GM19023 (cell line): ENCODE measurements around the gene LAMA3.

ENCODE experiments used
- ATAC-seq: cut with Tn5 transposase; IDR thresholded peaks from one replicate; pipeline ENCODE4 v1.9.1; 2021; ENCODE audit warnings: mild to moderate bottlenecking, moderate library complexity; ENCODE audit not compliant: unreplicated experiment

LAMA3 gene

DNA sequence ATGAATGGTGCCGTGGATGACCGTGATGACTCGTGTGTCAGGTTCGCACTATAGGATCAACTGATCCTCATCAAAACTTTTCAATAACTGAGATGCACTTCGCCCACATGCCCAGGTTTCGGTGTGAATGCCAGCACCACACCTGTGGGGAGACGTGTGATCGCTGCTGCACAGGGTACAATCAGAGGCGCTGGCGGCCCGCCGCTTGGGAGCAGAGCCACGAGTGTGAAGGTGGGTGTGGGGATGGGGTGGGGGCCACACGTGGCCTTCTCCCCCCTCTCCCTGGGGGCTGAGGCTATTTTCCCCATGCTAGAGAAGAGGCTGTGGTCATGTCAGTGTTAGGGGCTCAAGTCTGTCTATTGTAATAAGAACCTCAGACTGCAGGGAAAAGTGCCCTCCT, 69.0 kb downstream of the LAMA3 start:
- no peak for ATAC-seq

DNA sequence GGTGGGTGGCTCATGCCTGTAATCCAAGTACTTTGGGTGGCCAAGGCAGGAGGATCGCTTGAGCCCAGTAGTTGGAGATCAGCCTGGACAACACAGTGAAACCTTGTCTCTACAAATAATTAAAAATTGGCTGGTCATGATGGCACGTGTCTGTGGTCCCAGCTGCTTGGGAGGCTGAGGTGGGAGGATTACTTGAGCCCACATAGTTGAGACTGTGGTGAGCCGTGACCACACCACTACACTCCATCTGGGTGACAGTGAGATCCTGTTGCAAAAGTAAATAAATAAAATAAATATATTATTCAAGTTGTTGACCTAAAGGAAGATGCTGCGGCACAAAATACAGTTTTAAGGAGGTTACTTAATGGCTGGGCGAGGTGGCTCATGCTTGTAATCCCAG, 72.7 kb downstream of the LAMA3 start:
- no peak for ATAC-seq

DNA sequence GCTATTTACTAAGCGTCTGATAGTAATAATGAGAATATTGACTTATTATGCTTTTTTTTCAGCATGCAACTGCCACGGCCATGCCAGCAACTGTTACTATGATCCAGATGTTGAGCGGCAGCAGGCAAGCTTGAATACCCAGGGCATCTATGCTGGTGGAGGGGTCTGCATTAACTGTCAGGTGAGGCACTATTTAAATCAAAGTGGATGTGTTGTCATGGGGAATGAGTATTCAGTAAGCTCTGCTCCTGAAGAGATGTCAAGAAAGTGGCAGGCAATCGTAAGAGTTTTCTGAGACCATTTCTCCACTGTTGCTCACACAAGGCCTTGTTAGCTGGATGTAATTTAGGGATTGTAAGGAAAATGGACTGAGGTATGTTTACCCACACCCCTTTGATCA, 74.1 kb downstream of the LAMA3 start:
- no peak for ATAC-seq

DNA sequence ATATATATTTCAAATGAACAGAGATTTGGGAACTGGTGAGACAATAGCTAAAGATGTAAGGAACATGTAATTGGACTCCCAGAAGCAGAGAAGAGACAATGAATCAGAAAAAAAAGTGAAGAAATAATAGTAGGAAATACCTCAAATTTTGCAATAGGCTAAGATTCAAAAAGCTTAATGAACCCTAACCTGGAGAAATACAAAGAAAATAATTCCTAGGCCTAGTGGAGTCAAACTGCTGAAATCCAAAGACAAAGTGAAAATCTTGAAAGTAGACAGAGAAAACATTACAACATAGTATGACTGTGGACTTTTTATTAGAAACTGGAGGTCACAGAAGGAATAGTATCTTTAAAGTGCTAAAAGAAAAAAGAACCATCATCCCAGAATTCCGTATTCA, 76.7 kb downstream of the LAMA3 start:
- no peak for ATAC-seq

DNA sequence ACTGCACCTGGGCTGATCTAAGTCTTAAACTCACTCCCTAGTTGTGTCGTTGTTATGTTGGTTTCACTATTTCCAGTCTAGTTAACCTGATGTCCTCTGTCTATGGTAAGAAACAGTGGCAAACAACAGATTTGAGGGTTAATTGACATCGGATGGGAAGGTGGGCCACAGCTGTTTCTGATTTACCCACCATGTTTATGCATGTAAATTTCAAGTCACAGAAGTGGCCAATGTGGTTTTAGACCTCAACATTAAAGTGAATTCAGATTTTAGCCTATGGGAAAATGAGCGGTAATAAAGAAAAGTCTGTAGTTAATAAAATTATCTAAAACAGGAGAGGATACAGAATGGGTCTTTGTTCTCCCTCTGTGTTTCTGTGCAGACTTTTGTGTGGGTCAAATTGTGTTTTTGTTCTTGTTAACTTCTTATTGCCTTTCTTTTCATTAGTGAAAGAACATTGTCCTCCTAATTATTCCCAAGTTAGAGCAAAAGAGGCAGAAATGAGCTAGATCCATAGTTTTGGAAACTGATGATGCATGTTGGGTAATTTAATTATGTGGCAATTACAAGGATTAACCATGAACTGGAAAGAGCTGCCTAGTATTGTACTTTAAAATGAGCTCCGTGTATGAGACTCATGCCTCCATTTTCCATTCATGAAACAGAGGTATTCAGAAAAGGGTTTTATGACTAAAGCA, 83.2 kb downstream of the LAMA3 start:
- ATAC-seq, result no peak

DNA sequence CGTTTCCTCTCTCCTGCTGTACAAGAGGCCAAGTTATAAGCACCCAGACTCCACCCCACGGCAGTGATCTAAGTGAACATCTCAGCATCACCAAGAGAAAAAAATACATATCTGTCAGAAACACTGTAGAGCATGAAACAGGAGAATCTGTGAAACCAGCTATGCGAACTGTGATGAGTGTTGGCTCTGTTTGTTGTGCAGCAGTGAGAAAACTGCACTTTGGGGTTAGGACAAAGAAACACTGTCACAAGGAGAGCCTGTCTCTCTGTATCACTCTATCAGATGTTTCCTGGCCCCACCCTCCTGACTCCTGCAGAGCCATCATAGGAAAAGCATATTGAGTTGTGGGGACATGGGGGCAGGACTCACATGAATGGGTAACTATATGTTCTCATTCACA, 87.1 kb downstream of the LAMA3 start:
- ATAC-seq, result no peak

DNA sequence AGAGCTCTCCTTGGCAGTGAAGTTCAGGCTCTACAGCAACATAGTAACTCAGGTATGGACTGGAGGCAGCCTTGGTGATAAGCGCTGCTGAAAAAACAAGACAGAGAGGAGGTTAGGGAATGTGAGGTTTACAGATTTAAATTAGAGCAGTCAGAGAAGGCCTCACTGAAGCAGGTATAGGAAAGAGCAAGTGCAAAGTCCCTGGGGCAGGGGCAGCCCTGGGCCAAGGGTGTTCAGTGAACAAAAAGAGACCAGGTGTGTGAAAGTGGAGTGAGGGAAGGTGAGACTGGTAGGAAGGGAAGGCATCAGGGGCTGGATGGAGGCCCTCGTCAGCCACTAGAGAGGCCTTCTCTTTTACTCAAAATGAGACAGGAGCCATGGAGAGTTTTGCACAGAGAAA, 89.6 kb downstream of the LAMA3 start:
- no peak for ATAC-seq

DNA sequence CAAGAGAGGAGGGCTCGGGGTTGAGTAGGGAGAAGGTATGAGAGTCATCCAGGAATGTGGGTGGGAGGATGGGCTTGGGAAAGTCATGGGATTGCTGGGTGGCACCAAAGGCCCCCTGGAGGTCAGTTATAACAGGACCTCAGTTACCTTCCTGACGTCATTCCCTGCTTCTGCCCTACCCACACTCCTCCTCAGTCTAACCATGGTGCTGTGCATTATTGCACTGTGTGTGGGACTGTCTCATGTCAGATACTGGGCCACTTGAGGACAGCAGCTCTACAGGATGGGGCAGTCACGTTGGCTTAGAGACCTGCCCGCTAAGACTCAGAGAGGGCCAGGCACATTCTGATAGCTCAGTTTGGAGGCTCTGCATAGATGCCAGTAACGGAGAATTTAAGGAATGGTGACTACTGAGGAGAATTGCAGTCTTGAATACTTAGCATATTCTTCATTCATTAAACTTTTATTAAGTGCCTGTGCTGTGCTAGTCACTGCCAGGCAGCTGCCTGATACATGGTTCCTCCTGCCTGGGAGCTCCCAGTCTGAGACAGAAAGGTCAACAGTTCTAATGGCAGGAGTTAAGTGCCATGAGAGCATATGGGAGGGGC, 90.5 kb downstream of the LAMA3 start:
- ATAC-seq, result no peak

DNA sequence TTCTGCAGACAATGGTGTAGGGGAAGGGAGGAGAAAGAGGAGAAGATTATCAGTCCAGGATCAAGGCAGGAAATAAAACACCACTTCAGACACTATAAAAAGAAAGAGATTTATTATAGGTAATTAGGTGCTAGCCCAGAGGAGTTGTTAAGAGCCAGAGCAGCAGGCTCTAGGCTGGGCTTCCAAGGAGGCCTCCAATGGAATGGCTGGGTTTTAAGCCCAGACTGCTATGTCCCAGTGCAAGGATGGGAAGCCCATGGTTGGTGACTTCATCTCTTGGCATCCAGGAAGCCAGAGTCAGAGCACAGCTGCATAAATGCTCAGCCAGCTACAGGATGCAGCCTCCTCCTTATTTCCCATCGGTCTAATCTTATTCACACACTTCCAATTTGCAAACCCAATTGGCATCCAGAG, 95.6 kb downstream of the LAMA3 start:
- no peak for ATAC-seq

DNA sequence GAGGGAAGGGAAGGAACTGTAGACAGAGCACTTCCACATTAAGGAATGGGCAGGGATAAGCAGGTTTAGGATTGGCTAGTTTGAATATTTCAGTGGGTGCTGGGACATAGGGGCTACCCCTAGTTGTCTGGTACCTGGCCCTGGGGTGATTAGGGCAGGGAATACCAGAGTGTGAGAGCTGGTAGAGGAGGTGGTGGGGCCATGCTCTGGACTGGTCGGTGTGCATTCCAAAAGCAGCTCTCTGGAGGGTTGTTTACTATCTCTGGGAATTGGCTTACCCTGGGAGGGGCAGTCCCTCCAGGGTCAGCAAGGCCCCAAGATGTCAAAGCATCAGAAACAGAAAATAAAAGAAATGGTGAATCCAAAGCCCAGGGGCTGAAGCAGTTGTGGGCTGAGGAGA, 103.8 kb downstream of the LAMA3 start:
- no peak for ATAC-seq

DNA sequence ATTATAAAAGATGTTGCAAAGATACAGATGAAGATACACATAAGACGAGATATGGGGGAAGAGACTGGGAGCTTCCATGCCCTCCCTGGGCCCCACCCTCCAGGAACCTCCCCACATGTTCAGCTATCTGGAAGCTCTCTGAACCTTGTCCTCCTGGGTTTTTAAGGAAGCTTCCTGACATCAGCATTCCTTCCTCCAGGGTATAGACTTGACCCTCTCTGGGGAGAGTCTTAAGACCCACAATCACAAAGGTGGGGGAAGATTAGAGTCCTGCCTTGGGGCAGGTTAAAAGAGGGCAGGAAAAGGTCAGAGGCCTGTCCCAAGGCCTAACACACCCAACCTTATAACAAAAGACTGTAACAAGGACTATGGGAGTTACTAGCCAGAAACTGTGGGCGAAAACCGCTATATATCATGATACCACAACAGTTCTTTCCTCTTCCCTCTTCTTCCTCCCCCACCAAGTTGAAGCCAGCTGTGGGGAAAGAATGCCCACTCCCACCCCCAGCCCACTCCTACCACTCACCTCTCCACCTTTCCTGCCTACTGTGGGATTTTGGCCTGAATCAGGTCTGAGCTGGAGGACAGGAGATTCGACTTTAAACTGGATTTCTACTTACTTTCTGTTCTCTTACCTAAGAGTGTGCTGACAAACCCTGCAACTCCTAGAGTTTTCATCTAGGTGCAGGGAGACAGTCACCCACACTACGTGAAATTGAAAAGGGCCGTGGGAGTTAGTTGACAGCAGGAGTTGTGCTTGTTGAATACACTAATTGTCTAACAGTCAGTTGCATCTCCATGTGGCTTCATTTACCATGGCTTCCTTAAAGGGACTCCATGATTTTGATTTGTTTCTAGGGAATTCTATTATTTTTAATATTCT, 105.0 kb downstream of the LAMA3 start:
- no peak for ATAC-seq

DNA sequence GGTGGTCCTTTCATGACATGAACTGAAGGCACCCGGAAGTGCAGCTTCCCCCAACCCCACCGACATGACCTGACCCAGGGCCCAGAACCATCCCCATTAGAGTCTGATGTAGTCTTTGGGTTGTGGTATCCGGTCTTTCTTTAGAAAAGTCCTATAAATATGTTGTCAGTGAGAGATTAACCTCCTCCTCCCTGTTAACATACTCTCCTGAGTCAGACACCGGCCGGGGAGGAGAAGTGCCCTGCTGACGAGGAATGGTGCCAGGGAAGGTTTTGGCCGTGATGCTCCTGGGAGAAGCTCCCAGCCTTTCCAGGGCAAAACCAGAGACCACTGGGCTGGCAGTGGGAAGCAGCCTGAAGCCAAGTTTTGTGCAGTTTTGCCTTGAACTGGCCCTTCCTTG, 109.0 kb downstream of the LAMA3 start:
- ATAC-seq, result no peak

DNA sequence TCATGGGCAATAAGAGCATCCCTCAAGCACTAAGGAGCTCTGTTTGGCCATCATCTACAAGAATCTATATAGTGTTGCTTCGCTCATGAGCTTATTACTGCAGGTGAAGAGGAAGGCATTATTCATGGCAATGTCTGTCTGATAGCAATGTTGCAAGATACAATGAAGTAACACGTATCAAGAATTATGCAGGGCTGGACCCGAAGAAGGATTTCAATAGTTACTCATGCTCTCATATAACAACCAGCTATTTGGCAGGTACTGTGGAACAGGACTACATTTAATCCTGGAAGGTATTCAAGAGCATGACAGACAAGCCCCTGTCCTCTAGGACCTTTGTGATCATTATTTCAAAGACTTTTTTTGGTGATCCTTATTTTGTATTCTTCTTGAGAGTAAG, 109.6 kb downstream of the LAMA3 start:
- no peak for ATAC-seq

DNA sequence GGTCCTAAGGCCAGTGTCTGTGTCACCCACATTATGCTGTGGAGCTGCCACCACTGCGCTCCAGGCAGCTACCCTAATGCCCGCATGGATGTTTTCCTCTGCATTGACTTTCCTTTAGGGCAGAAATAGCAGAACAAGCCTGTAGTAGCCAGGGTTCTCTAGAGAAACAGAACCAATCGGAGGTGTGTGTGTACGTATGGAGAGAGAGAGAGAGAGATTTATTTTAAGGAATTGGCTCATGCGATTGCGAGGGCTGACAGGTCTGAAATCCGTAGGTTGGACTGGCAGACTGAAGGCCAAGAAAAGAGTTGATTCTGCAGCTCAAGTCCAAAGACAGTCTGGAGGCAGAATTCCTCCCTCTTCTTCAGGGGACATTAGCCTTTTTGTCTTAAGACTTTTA, 110.3 kb downstream of the LAMA3 start:
- no peak for ATAC-seq

DNA sequence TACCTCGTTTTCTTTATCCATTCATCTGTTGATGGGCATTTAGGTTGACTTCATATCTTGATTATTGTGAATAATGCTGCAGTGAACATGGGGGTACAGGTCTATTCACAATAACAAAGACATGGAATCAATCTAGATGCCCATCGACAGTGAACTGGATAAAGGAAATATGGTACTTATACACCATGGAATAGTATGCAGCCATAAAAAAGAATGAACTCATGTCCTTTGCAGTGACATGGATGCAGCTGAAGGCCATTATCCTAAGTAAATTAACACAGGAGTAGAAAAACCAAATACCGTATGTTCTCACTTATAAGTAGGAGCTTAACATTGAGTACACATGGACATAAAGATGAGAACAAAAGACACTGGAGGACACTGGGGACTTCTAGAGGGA, 111.6 kb downstream of the LAMA3 start:
- no peak for ATAC-seq

DNA sequence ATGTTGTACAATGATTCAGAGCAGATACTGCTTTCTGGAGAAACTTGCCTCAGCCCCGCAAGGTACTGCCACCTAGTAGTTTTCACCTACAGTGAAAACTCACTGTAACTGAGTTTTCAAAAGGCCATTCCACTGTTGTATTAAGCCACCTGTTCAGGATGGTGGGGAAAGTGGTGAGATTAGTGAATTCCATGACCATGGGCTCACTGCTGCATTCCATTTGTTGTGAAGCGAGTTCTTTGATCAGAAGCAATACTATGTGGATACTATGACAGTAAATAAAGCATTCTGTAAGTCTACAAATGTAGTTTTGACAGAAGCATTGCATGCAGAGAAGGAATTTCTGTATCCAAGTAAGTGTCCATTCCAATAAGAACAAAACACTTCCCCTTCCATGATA, 113.6 kb downstream of the LAMA3 start:
- no peak for ATAC-seq

DNA sequence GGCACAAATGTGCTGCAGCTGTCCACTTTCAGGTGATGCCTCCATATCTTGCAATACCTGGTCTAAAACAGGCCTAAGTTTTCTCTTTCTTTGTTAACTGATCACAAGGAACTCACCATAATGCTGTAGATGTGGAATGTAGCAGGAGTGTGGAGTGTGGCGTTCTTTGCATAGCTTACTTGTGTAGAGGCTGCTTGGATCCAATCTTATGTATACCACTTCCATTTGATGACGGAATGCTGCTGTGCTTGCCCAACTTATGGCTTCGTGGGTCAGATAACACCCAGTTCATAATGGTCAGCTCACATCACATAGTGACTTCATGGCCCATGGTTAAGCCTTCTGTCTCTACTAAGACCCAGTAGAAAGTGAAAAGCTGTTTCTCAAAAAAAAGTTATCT, 114.5 kb downstream of the LAMA3 start:
- ATAC-seq, result no peak

DNA sequence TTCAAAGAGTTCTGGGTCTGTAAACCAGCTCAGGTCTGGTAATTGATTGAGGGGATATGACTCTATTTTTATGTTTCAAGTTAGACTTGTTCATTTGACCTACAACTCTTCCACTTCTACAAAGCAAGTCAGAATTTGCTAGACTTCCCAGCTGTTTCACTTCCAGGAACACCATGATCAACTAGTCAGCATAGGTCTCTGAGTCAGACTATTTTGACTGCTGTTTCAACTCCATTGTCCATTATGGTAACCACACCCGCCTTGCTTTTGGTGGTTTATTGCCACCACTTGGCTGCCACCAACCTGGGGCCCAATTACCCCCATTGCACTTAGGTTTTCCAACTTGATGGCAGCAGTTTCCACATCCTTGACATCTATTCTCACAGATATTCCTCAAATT, 116.6 kb downstream of the LAMA3 start:
- ATAC-seq, result no peak

DNA sequence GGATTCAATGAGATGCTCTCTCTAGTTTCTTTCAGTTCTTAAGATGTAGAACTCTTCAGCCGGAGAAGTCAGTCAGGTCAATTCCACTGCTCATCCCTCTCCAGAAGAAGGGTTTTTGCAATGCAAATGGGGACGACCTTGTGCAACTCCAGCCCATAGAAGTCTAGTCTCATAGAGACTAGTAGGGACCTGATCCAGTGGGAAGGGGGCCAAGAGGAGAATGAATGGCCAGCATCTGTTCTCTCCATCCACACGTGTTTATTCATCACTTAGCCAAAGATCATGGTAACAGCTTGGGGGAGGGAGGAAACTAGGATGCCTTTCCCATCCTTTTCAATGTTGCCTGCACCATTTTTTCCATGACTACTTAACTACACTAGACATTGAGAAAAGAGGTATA, 120.2 kb downstream of the LAMA3 start:
- no peak for ATAC-seq

DNA sequence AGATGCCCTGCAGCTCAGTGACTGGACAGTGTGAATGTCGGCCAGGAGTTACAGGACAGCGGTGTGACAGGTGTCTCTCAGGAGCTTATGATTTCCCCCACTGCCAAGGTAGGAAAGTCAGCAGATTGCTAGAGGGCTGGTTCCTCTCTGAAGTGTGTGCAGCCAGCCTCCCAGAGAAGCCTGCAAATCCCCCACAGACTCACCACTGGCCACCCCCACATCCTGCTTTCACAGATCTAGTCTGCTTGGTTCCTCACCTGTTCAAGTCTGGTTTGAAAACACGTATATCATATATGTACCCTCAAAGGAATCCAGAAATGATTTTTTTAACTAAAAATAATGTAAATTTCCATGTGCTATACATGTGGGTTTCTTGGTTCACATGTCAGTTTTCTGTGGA, 121.1 kb downstream of the LAMA3 start:
- ATAC-seq, result no peak

DNA sequence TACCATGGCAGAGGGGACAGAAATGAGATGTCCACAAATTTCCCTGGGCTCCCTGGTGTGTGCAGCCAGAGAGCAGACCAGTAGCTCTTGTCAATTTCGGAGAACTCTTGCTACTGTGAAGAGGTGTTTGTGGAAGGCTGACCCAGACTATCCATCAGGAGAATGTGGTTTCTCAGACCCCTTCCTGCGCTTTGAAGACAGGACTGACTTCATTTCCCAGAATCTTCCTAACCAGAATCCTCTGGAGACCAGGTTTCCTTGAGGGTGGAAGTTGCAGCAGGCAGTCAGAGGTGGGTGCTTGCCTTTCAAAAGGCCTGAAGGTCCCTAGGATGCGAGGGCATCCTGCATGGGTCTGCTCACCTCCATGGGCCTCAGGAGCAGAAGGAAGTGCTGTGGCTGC, 121.9 kb downstream of the LAMA3 start:
- ATAC-seq, result no peak
